GM12865 (cell line): ENCODE results near the gene FANK1.
"Not testable (repeated sequence)": the region's sequence is repeated elsewhere in the genome, so short reads cannot be mapped to it uniquely, and the experiment has no call there.

Experiments
- DNase-seq: peaks from one replicate; pipeline ENCODE4 v3.0.0; 2010; ENCODE audit warnings: low read depth
- H3K4me3 ChIP-seq: 2 replicates; pipeline ENCODE4 v1.5.1; 2011; ENCODE audit warnings: mild to moderate bottlenecking, low read depth, low read length, control low read depth
- CTCF ChIP-seq: IDR thresholded peaks from 2 replicates; pipeline ENCODE4 v1.5.1; 2011; ENCODE audit warnings: low read length, control low read depth, low read depth, inconsistent platforms; ENCODE audit not compliant: insufficient read depth; ENCODE audit errors: missing control alignments

The FANK1 gene

GRCh38 chr10:125897317-125897716 lies 953 bp downstream of the FANK1 start:
- not testable (repeated sequence) for DNase-seq, H3K4me3 ChIP-seq

- DNase-seq, H3K4me3 ChIP-seq: not testable (repeated sequence)
These were observed 4.6 kb downstream of the FANK1 start for GRCh38 chr10:125900963-125901362.

GRCh38 chr10:125903135-125903640 lies 6.8 kb downstream of the FANK1 start:
- not testable (repeated sequence) for H3K4me3 ChIP-seq, DNase-seq

- H3K4me3 ChIP-seq, DNase-seq: not testable (repeated sequence)
These were observed 9.0 kb downstream of the FANK1 start for GRCh38 chr10:125905069-125905994.

- not testable (repeated sequence) for H3K4me3 ChIP-seq, DNase-seq
These were observed 11.2 kb downstream of the FANK1 start for GRCh38 chr10:125907598-125907997.

GRCh38 chr10:125908813-125909212 lies 12.4 kb downstream of the FANK1 start:
- not testable (repeated sequence) for H3K4me3 ChIP-seq, DNase-seq

GRCh38 chr10:125909491-125909890 lies 13.1 kb downstream of the FANK1 start:
- not testable (repeated sequence) for H3K4me3 ChIP-seq, DNase-seq

- H3K4me3 ChIP-seq = no peak overlapping the region
- no peak for TF ChIP-seq CTCF
- DNase-seq = no peak
These were observed 14.8 kb downstream of the FANK1 start for GRCh38 chr10:125911145-125911544.

GRCh38 chr10:125911990-125912389 lies 15.6 kb downstream of the FANK1 start:
- H3K4me3 ChIP-seq = no peak overlapping the region
- TF ChIP-seq CTCF = no peak
- no peak for DNase-seq

GRCh38 chr10:125913277-125913676 lies 16.9 kb downstream of the FANK1 start:
- not testable (repeated sequence) for H3K4me3 ChIP-seq, DNase-seq

GRCh38 chr10:125916977-125917376 lies 20.6 kb downstream of the FANK1 start:
- no peak for DNase-seq
- no peak overlapping the region for H3K4me3 ChIP-seq
- no peak for TF ChIP-seq CTCF

GRCh38 chr10:125917704-125918361 lies 21.5 kb downstream of the FANK1 start:
- H3K4me3 ChIP-seq = not testable (repeated sequence)

GRCh38 chr10:125921643-125922306 lies 25.4 kb downstream of the FANK1 start:
- not testable (repeated sequence) for H3K4me3 ChIP-seq, DNase-seq

More at GRCh38 chr10:125917704-125918361, 21.5 kb downstream of the FANK1 start:
- not testable (repeated sequence) for DNase-seq
